GM23338 (cell line): ENCODE results near the gene PHTF2. TPM values are rescaled to one million over a fixed set of nuclear protein-coding genes. Genes with fewer than 3 reads are reported as not detected.
A peak's percentile ranks its signal among the peaks of the same experiment; 100 is the strongest.

Experiments used
- ATAC-seq: fragments of 200-7000 bp; cut with Tn5 transposase; 3 replicates; pipeline ENCODE4 v1.9.1; 2020
- DNase-seq: peaks from one replicate; pipeline ENCODE4 v3.0.0-alpha.2; 2015; ENCODE audit warnings: low spot score
- H2AFZ ChIP-seq: fragments of 200-600 bp; sonication (generic); 2 replicates; pipeline ENCODE4 v1.8.0; 2016; ENCODE audit warnings: antibody characterized with exemption, mild to moderate bottlenecking, moderate library complexity
- H3F3A ChIP-seq: fragments of 200-600 bp; sonication (generic); replicated peaks from 2 replicates; pipeline ENCODE4 v1.8.0; 2017; ENCODE audit warnings: antibody characterized with exemption, mixed run types, low read depth
- H3K27ac ChIP-seq: fragments of 200-600 bp; sonication (generic); 2 replicates; pipeline ENCODE4 v1.6.1; 2016; ENCODE audit warnings: low read depth
- H3K27me3 ChIP-seq: fragments of 200-600 bp; sonication (generic); 2 replicates; pipeline ENCODE4 v1.8.0; 2016; ENCODE audit warnings: mild to moderate bottlenecking, mixed run types, moderate library complexity; ENCODE audit not compliant: insufficient read depth
- H3K36me3 ChIP-seq: fragments of 200-600 bp; sonication (generic); 2 replicates; pipeline ENCODE4 v1.8.0; 2016; ENCODE audit warnings: mild to moderate bottlenecking; ENCODE audit not compliant: insufficient read depth
- H3K4me1 ChIP-seq: fragments of 200-600 bp; sonication (generic); 2 replicates; pipeline ENCODE4 v1.8.0; 2016; ENCODE audit warnings: mild to moderate bottlenecking, moderate library complexity; ENCODE audit not compliant: insufficient read depth
- H3K4me2 ChIP-seq: fragments of 200-600 bp; sonication (generic); 2 replicates; pipeline ENCODE4 v1.7.1; 2017; ENCODE audit warnings: mixed run types
- H3K4me3 ChIP-seq: fragments of 200-600 bp; sonication (generic); 2 replicates; pipeline ENCODE4 v1.6.1; 2016; ENCODE audit warnings: mixed run types
- H3K79me2 ChIP-seq: fragments of 200-600 bp; sonication (generic); replicated peaks from 2 replicates; pipeline ENCODE4 v1.8.0; 2017; ENCODE audit warnings: mild to moderate bottlenecking; ENCODE audit not compliant: insufficient read depth
- H3K9me2 ChIP-seq: fragments of 200-600 bp; sonication (generic); 2 replicates; pipeline ENCODE4 v1.8.0; 2017; ENCODE audit not compliant: insufficient read depth
- H4K20me1 ChIP-seq: fragments of 200-600 bp; sonication (generic); replicated peaks from 2 replicates; pipeline ENCODE4 v1.8.0; 2017; ENCODE audit warnings: mild to moderate bottlenecking; ENCODE audit not compliant: insufficient read depth
- H3K27ac Mint-ChIP-seq: 2 replicates; pipeline ENCODE4 v1.8.0; 2020; ENCODE audit warnings: inconsistent platforms, mild to moderate bottlenecking, moderate library complexity, mixed read lengths
- H3K27me3 Mint-ChIP-seq: 3 replicates; pipeline ENCODE4 v1.8.0; 2022; ENCODE audit warnings: low read depth, mild to moderate bottlenecking, moderate library complexity, mixed read lengths, inconsistent platforms; ENCODE audit not compliant: insufficient read depth, poor library complexity
- H3K36me3 Mint-ChIP-seq: 3 replicates; pipeline ENCODE4 v1.8.0; 2021; ENCODE audit warnings: low read depth, mild to moderate bottlenecking, inconsistent platforms, moderate library complexity, mixed read lengths
- H3K4me1 Mint-ChIP-seq: 3 replicates; pipeline ENCODE4 v1.8.0; 2020; ENCODE audit warnings: mild to moderate bottlenecking, inconsistent platforms, mixed read lengths
- H3K4me3 Mint-ChIP-seq: 3 replicates; pipeline ENCODE4 v1.8.0; 2021; ENCODE audit warnings: moderate library complexity, mild to moderate bottlenecking, inconsistent platforms, mixed read lengths
- H3K9me3 Mint-ChIP-seq: 3 replicates; pipeline ENCODE4 v1.8.0; 2020; ENCODE audit warnings: moderate library complexity, mild to moderate bottlenecking, inconsistent platforms, mixed read lengths
- CREB1 ChIP-seq: fragments of 250-450 bp; sonication (Bioruptor Pico); IDR thresholded peaks from 2 replicates; pipeline ENCODE4 v1.5.0; 2020; ENCODE audit warnings: low read depth, mild to moderate bottlenecking, moderate library complexity
- CTCF ChIP-seq, 2 experiments: fragments of 200-600 bp in 1 of 2; sonication (generic) in 1 of 2; conservative IDR thresholded peaks; 2 replicates each; pipeline versions ENCODE4 v1.5.1 to v1.6.1; 2016 to 2017; ENCODE audit warnings: antibody characterized with exemption in 2 of 2, low read depth in 2 of 2, mild to moderate bottlenecking in 2 of 2, moderate library complexity in 1 of 2
- JUNB ChIP-seq: IDR thresholded peaks from one replicate; pipeline ENCODE4 v1.6.1; 2016; ENCODE audit warnings: antibody characterized with exemption; ENCODE audit not compliant: unreplicated experiment
- ZNF331 ChIP-seq: fragments of 250-450 bp; sonication (Bioruptor Pico); IDR thresholded peaks from 2 replicates; pipeline ENCODE4 v1.5.0; 2020; ENCODE audit warnings: low read depth, mild to moderate bottlenecking, moderate library complexity
- polyA plus RNA-seq: library from polyadenylated mRNA; unstranded; fragments of >200 nt; fragmentation: Nextera tagmentation; extraction: Ambion mirVana; gene quantifications from 2 replicates; pipeline ENCODE4 v1.2.1, GENCODE V29; 2016
- total RNA-seq: library from RNA; depleted of rRNA; stranded (reverse); fragments of >200 nt; shearing (Covaris generic); gene quantifications from 2 replicates; pipeline ENCODE4 v1.2.3, GENCODE V29; 2014
- TF ChIP-seq, protein P1 (sequence below): fragments of 250-450 bp; sonication (Bioruptor Pico); IDR thresholded peaks from 2 replicates; pipeline ENCODE4 v1.5.0; 2020; ENCODE audit warnings: mild to moderate bottlenecking, moderate library complexity
- TF ChIP-seq, protein P2 (sequence below): IDR thresholded peaks from 2 replicates; pipeline ENCODE4 v1.6.1; 2016; ENCODE audit warnings: antibody characterized with exemption
- TF ChIP-seq, protein P3 (sequence below): IDR thresholded peaks from one replicate; pipeline ENCODE4 v1.6.1; 2018; ENCODE audit warnings: antibody characterized with exemption; ENCODE audit not compliant: unreplicated experiment

The PHTF2 gene
- total and polyA plus RNA-seq, 2 experiments from 2014 or later: 14.6 to 24.1 TPM

- no peak for TF ChIP-seq CTCF (conservative IDR thresholded peaks at IDR 0.05; ENCODE audit: low read depth in 2 of 2)
- no peak for TF ChIP-seq ZNF331
- TF ChIP-seq JUNB: no peak
Measured at GRCh38 chr7:77971726-77972125, 173.2 kb downstream of the PHTF2 start (continued).

DNA sequence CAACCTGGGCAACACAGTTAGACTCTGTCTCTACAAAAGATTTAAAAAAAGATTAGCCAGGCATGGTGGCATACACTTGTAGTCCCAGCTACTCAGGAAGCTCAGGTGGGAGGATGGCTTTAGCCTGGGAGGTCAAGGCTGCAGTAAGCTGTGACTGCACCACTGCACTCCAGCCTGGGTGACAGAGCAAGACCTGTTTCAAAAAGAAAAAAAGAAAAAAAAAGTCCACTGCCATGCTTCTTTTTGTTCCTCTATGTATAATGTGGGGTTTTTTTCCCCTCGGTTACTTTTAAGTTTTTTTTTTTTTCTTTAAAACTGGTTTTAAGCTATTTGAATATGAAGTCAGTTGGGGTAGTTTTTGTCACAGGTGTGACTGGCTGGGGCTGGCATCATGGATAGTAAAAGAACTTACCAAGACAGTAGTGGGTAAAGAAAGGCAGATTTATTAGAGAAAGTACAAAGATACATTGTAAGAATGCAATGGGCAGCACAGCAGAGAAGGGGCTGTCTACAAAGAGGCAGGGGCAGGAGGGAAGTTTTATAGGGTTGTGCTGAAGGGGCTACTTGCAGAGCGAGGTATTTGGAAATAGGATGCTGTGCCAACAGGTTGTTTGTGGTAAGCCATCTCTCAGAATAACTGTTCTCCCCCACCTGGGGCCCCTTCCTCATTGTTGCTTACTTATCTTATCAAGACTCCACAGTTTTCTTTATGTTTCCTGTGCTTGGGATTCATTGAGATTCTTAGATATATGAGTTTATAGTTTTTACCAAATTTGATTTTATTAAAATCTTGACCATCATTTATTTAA, 177.3 kb downstream of the PHTF2 start:
- H3K36me3 Mint-ChIP-seq: no peaks in the 10 kb centered on the region

More for the DNA sequence above, 177.3 kb downstream of the PHTF2 start:
- Mint-ChIP-seq H3K27ac (no peak overlapping the region), H3K4me1 (peaks cover 6% of the 10 kb centered on the region), H3K9me3 (no peaks in the 10 kb centered on the region), H3K4me3 (no peak overlapping the region), H3K27me3 (no peaks in the 10 kb centered on the region)
- TF ChIP-seq JUNB: no peak
- TF ChIP-seq, protein P1, sequence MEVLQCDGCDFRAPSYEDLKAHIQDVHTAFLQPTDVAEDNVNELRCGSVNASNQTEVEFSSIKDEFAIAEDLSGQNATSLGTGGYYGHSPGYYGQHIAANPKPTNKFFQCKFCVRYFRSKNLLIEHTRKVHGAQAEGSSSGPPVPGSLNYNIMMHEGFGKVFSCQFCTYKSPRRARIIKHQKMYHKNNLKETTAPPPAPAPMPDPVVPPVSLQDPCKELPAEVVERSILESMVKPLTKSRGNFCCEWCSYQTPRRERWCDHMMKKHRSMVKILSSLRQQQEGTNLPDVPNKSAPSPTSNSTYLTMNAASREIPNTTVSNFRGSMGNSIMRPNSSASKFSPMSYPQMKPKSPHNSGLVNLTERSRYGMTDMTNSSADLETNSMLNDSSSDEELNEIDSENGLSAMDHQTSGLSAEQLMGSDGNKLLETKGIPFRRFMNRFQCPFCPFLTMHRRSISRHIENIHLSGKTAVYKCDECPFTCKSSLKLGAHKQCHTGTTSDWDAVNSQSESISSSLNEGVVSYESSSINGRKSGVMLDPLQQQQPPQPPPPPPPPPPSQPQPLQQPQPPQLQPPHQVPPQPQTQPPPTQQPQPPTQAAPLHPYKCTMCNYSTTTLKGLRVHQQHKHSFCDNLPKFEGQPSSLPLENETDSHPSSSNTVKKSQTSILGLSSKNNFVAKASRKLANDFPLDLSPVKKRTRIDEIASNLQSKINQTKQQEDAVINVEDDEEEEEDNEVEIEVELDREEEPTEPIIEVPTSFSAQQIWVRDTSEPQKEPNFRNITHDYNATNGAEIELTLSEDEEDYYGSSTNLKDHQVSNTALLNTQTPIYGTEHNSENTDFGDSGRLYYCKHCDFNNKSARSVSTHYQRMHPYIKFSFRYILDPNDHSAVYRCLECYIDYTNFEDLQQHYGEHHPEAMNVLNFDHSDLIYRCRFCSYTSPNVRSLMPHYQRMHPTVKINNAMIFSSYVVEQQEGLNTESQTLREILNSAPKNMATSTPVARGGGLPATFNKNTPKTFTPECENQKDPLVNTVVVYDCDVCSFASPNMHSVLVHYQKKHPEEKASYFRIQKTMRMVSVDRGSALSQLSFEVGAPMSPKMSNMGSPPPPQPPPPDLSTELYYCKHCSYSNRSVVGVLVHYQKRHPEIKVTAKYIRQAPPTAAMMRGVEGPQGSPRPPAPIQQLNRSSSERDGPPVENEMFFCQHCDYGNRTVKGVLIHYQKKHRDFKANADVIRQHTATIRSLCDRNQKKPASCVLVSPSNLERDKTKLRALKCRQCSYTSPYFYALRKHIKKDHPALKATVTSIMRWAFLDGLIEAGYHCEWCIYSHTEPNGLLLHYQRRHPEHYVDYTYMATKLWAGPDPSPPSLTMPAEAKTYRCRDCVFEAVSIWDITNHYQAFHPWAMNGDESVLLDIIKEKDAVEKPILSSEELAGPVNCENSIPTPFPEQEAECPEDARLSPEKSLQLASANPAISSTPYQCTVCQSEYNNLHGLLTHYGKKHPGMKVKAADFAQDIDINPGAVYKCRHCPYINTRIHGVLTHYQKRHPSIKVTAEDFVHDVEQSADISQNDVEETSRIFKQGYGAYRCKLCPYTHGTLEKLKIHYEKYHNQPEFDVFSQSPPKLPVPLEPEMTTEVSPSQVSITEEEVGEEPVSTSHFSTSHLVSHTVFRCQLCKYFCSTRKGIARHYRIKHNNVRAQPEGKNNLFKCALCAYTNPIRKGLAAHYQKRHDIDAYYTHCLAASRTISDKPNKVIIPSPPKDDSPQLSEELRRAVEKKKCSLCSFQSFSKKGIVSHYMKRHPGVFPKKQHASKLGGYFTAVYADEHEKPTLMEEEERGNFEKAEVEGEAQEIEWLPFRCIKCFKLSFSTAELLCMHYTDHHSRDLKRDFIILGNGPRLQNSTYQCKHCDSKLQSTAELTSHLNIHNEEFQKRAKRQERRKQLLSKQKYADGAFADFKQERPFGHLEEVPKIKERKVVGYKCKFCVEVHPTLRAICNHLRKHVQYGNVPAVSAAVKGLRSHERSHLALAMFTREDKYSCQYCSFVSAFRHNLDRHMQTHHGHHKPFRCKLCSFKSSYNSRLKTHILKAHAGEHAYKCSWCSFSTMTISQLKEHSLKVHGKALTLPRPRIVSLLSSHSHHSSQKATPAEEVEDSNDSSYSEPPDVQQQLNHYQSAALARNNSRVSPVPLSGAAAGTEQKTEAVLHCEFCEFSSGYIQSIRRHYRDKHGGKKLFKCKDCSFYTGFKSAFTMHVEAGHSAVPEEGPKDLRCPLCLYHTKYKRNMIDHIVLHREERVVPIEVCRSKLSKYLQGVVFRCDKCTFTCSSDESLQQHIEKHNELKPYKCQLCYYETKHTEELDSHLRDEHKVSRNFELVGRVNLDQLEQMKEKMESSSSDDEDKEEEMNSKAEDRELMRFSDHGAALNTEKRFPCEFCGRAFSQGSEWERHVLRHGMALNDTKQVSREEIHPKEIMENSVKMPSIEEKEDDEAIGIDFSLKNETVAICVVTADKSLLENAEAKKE (CRISPR knock-in tag): no peak
- no peak for TF ChIP-seq CREB1 (CRISPR knock-in tag)
- TF ChIP-seq, protein P2, sequence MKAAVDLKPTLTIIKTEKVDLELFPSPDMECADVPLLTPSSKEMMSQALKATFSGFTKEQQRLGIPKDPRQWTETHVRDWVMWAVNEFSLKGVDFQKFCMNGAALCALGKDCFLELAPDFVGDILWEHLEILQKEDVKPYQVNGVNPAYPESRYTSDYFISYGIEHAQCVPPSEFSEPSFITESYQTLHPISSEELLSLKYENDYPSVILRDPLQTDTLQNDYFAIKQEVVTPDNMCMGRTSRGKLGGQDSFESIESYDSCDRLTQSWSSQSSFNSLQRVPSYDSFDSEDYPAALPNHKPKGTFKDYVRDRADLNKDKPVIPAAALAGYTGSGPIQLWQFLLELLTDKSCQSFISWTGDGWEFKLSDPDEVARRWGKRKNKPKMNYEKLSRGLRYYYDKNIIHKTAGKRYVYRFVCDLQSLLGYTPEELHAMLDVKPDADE: no peak
- TF ChIP-seq ZNF331: no peak
- TF ChIP-seq, protein P3, sequence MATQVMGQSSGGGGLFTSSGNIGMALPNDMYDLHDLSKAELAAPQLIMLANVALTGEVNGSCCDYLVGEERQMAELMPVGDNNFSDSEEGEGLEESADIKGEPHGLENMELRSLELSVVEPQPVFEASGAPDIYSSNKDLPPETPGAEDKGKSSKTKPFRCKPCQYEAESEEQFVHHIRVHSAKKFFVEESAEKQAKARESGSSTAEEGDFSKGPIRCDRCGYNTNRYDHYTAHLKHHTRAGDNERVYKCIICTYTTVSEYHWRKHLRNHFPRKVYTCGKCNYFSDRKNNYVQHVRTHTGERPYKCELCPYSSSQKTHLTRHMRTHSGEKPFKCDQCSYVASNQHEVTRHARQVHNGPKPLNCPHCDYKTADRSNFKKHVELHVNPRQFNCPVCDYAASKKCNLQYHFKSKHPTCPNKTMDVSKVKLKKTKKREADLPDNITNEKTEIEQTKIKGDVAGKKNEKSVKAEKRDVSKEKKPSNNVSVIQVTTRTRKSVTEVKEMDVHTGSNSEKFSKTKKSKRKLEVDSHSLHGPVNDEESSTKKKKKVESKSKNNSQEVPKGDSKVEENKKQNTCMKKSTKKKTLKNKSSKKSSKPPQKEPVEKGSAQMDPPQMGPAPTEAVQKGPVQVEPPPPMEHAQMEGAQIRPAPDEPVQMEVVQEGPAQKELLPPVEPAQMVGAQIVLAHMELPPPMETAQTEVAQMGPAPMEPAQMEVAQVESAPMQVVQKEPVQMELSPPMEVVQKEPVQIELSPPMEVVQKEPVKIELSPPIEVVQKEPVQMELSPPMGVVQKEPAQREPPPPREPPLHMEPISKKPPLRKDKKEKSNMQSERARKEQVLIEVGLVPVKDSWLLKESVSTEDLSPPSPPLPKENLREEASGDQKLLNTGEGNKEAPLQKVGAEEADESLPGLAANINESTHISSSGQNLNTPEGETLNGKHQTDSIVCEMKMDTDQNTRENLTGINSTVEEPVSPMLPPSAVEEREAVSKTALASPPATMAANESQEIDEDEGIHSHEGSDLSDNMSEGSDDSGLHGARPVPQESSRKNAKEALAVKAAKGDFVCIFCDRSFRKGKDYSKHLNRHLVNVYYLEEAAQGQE: no peak
- no peak for ATAC-seq
- Histone ChIP-seq H3K9me2 (no peaks in the 10 kb centered on the region), H3K79me2 (no peaks in the 10 kb centered on the region), H2AFZ (0 out of 2 replicates have a peak overlapping the region, but pooled peaks have one; percentile 21), H3K4me3 (no peak overlapping the region), H3K27me3 (no peaks in the 10 kb centered on the region), H3K4me2 (no peak overlapping the region), H3K36me3 (no peaks in the 10 kb centered on the region), H3F3A (no peaks in the 10 kb centered on the region), H3K27ac (no peak overlapping the region), H3K4me1 (no peaks in the 10 kb centered on the region; the same call in 1 of the 2 replicates), H4K20me1 (no peaks in the 10 kb centered on the region)
- DNase-seq: no peak
